Activated naive CD4-positive, alpha-beta T cell (primary cell): ENCODE data around the gene SPATA33.
A peak's percentile ranks its signal among the peaks of the same experiment; 100 is the strongest.

Source experiments
- DNase-seq, 4 experiments: peaks; one replicate each; lab custom pipeline; 2025; lab: John Stamatoyannopoulos, UW

Gene SPATA33

DNA sequence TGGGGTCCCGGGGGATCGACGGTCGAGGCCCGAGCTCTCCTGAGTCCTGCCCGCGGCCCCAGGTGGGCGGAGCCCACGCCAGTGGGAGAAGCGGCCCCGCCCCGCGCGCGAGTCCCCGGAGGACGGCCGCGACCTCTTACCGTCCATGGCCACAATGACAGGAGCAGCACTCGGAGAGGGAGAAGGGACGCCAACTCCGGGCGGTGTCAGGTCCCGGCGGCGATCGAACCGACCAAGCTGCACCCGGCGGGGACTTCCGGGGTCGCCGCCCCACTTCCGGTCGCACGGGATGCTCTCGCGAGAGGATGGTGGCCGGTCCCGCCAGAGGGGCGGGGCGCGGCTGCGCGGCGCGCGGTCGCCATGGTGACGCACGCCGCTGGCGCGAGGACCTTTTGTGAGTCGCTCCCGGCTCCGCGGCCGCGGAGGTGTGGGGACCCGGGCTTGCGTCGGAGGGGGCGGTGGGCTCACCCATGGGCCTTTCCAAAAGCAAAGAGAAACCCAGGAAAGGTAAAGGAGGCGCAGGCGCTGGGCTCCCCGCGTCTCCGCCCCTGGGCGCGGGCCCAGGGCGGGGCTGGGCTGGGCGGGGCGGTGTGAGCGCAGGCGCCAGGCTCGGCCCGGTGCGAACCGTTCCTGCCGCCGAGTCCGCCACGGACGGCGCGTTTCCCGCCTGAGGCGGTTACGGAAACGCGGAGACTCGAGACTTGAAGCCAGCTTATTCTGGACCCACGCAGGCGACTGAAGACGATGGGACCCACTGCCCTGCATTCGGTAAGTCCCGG, at the start of gene SPATA33, which contains the start of gene CHMP1A:
Gene SPATA33 (plus strand): TSS at position 395 of the 779 bp plus-strand sequence. CDS start 76 bp downstream, at position 471.
Gene CHMP1A (minus strand): TSS at position 267 of the 779 bp plus-strand sequence. CDS start 120 bp downstream, at position 147.
- DNase-seq: peak; percentile 85 to 92 (median 88)

DNA sequence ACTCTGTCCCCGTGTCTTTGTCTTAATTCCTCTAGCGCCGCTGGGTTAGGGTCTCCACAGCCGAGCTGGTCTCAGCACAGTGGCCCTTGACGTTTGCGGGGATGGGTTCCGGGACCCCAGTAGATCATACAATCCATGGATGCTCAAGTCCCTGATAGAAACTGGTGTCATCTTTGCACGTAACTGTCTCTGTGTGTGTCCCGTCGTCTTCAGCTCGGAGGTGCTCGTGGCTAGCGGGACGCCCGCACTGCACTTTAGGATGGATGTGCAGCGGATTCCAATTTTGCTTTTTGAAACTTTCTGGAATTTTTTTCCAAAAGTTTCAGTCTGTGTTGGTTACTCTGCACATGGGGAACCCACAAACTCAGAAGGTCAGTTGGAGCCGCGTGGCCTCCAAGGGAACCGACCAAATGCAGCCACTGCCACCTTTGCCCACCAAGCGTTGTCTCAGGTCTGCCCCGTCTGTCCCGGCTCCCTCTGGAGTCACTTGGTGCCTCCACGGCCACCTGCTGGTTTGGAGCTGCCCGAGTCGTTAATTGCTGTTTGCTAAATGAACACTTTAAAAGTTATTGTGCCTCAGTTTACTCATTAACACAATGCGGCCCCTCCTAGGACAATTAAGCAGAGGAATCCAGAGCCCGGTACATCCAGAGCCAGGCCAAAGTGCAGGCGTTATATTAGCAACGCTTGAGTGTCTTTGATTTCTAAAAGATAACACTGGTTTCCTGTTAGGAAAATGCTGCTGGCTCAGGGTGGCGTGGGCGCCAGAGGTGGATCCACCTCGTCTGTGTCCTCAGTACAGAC, 49.5 kb upstream of the SPATA33 start:
- no peak for DNase-seq

DNA sequence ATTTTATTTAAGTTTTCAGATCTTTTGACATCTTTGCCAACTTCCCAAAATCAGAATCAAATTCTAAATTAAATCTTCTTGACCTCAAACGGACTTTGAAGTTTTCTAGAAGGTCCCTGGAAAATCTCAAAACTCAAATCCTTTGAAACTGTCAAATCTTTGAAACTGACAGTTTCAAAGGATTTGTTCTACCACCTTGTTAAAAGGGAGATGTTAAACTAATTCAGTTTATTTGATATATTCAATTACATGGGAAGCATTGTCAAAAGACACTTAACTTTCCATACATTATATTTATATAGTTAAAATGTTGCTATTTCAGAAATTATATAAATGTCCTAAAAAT, 47.6 kb upstream of the SPATA33 start:
- DNase-seq: no peak

DNA sequence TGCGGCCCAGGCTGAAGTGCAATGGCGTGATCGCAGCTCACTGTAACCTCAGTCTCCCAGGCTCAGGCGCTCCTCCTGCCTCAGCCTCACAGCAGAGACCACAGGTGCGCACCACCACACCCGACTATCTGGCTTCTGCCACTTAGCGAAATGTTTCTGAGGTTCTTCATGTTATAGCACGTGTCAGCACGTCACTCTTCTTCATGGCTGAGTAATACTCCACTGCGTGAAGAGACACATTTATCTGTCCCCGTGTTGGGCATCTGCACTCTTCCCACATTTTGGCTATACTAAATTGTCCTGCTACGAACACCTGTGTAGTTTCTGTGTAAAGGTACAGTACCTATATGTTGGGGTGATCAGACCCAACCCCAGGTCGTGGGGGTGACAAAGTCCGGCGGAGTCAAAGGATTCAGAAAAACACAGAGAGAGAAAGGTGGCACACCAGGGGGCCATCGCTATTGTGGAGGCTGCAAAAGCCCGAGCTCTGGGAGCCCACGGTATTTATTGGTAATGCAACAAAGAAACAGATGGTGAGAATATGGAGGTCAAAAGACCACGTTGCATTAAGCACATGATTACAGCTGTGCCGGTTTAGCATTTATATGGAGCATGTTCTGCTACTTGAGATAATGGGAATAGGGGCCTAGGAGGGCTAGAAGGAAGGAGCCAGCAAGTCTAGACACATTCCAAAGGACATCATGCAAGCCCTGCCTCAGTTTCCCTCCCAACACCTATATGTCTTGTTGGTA, 45.0 kb upstream of the SPATA33 start:
- DNase-seq: no peak

DNA sequence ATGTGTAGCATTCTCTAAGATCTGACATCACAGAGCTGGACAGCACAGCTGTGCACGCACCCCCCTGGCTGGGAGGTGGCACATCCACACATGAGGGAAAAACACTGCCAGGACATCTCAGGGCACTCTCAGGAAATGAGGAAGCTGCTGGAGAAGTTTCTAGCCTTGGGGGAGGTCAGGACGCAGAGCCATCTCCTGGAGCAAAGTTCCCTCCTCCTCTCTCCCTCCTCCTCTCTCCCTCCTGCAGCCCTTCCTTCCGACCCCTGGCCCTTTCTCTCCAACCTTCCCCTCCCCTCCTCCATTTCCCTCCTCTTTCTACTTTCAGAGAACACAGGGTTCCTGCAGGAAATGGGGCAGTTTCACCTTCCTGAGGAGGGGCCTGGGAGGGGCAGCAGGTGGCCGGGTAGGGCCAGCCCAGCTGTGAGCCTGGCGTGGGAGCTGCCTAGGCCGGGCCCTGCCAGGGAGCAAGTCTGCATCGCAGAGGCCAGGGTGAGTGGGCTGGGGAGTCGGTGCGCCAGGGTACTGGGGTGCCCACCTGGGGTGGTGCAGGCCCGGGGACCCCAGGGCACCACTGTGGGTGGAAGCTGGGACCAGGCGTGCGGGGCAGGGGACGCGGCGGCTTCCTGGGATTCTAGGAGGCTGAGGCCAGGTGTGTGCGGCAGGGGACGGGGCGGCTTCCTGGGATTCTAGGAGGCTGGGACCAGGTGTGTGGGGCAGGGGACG, 44.2 kb upstream of the SPATA33 start, which contains the start of gene DPEP1:
Gene DPEP1 (plus strand): TSS at position 412 of the 723 bp plus-strand sequence. CDS start 16,769 bp downstream, outside the sequence.
- no peak for DNase-seq

DNA sequence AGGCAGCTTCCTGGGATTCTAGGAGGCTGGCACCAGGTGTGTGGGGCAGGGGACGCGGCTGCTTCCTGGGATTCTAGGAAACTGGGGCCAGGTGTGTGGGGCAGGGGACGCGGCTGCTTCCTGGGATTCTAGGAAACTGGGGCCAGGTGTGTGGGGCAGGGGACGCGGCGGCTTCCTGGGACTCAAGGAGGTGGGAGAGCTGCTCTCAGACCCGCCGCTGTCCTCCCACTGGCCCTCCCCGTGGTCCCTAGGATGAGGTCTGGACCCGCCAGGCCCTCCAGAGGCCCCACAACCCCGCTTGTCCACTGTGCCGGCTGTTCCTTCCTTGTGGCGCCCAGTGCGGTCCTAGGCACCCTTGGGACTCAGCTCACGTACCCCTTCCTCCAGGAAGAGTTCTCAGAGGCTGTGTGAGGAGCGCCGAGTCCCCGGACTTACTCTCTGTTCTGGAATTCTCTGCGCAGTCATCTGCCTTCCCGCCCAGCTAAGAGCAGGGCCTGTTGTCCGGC, 43.6 kb upstream of the SPATA33 start:
- DNase-seq: no peak

DNA sequence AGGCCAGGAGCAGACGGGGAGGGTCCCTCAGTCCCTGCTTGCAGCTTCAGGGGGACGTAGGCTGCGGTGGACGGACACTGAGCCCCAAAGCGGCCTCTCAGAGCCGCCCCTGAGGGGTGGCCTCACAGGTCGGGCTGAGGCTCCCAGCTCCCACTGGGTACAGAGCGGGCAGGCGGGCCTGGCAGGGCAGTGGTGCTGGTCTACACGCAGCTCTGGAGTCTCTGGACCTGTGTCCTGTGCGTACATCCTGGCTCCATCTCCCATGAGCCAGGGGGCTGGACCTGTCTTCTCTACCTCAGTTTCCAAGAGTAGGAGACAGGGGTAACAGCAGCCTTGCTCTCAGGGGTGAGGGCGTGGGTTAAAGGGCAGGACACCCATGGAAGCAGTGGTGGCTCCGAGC, 42.5 kb upstream of the SPATA33 start:
- no peak for DNase-seq

DNA sequence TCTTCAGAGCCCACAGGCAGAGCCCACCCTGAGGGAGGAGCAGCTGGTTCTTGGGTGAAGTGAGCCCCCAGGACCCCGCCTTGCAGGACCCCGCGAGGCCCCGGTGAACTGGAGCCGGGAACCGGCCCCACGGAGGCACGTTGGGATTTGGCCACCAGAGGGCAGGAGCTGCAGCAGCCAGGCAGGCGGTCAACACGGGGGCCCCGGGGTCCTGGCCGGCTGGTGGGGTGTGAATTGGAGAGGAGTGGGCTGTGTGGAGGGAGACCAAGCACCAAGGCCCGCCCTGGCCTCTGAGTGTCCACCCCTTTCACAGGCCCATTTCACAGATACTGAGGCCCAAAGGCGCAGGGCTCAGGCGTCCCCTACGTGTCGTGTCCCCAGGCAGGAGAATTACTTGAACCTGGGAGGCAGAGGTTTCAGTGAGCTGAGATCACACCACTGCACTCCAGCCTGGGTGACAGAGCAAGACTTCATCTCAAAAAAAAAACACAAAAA, 42.0 kb upstream of the SPATA33 start:
- peak in 2 of 4 experiments; percentile 18 to 35 for DNase-seq

DNA sequence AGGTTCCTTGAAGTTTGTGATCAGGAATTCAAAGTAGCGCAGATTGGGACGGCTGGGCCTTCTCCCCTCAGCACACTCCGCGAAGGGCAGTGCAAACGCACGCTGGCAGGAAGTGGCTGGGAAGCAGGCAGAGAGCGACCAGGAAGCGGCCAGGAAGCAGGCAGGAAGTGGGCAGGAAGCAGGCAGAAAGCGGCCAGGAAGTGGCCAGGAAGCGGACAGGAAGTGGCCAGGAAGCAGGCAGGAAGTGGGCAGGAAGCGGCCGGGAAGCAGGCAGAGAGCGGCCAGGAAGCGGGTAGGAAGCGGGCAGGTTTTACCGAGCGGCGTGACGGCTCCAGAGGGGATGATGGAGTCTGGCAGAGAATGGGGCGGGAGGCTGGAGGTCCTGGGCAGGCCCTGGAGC, 41.0 kb upstream of the SPATA33 start:
- DNase-seq: no peak

DNA sequence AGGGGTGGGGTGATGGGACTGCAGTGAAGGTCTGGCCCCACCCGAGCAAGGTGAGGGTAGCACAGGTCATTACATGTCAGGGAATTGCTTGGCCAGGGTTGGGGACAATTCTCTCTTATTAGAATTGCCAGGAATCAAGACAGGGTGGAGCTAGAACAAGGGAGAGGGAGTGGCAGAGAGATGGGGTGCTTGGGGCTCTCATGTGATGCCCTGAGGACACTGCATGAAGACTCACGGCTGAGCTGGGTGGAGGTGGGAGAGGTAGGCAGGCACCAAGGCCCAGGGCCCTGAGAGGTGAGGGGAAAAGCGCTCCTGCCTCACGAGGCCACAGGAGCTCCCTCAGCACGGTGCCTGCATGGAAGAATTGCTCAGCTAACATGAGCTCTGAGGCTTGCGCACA, 40.6 kb upstream of the SPATA33 start:
- DNase-seq: no peak

DNA sequence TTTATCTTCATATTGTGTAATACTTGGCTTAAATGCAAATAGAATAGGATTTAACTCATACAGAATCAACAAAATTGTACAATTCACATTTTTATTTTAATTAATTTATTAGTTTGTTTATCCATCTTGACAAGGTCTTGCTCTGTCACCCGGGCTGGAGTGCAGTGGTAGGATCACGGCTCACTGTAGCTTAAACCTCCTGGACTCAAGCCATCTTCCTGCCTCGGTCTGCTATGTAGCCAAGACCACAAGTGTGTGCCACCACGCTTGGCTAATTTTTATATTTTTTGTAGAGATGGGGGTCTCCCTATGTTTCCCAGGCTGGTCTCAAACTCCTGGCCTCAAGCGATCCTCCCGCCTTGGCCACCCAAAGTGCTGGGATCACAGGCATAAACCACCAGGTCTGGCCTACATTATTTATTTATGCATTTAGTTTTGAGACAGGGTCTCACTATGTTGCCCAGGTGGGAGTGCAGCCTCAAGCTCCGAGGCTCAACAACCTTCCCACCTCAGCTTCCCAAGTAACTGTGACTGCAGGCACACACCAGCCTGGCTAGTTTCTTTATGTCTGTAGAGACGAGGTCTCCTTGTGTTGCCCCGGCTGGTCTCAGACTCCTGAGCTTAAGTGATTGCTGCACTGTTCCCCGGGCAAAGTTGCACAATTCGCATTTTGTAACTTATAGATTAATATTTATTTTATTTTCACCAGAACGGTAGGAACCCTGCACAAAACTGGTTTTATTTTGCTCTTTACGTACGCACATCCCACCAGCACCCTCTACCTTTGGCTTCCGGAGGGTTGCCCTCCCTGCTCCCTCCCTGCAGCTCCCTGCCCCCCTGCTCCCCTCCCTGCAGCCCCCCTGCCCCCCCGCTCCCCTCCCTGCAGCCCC, 39.3 kb upstream of the SPATA33 start:
- DNase-seq: no peak

DNA sequence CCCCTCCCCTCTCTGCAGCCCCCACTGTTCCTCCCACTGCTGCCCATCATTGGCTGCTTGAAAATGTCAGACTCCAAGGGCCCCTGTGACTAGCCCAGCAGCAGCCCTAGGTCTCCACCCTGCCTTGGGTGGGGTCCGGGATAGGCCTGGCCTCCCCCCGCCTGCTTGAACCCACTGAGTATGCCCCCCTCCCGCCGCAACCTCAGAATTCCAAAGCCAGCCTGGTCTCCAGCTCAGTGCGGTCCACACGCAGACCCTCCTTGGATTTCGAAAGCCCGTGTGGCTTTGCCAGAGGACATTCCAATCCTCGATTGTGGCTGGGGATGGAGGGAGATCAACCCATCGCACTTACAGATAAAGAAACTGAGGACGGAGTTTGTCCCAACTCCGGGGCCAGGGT, 37.8 kb upstream of the SPATA33 start:
- no peak for DNase-seq

DNA sequence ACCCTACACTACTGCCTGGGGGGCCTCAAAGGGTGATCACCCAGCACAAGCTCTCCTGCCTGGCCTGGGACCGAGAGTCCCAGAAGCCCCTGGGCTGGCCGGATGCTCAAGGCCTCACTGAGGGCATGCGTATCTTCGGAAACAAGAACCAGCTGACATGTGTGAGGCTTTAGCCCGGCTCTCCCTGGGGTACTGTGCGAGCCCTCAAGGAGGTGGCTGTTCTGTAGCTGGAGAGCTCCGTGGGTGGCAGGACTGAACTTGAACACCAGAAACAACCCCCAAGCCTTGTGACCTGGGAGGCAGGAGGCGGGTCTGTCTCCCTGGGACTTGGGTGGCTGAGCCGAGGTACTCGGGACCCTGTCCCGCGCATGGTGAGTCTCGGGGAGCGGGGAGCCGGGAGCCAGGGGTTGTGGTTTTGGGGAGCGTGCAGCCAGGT, 37.2 kb upstream of the SPATA33 start:
- DNase-seq: no peak

DNA sequence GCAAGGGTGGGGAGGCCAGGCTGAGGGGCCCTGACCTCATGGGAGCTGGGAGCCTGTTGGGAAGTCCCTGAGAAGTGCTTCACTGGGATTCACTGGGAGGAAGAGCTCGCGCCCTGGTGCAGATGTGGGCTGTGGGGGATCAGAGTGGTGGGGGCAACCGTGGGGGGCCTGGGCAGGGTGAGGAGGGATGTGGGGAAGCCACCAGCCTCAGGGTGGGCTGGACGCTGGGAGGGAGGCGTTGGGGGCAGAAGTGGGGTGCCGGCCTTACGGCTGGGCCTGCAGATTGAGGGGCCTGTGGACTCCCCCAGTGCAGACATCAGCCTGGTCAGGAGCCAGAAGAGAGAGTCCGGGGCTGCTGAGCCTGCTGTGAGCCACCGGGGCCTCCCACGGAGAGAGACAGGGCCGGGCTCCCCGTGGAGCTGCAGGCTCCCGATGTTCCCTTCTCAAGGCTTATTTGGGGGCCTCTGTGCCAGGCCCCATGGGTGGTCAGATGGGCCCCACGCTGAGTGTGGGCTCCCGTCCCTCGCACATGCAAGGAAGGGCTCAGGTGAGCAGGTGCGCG, 36.4 kb upstream of the SPATA33 start:
- no peak for DNase-seq

DNA sequence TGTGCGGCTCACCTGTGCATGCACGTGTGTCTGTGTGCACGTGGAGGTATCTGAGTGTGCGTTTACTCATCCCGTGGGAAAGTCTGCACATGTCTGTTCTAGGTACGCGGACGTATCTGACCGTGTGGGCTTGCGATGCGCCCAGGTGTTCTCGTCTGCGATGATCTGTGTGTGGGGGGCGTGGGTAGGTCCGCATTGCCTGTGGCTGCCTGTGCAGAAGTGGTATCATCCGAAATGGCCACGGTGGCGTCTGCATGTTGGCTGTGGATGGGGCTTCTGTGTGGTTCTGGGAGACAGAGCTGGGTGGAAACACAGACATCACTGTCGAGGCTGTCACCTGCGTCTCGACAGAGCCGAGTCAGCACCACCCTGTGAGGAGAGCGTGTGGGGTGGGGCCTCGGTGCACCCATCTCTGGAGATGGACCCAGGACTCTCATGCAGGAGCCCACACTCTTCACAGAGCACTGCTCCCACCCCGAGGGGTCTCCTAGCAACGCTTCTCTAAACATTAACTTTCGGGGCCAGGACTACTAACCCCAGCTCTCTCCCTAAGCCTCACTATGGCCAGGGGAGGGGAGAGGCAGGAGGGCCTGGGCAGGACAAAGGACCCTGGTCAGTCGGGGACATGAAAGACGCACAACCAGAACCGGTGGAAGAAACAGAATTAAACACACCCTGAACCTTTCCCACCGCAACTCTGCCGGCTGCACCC, 35.8 kb upstream of the SPATA33 start:
- no peak for DNase-seq

DNA sequence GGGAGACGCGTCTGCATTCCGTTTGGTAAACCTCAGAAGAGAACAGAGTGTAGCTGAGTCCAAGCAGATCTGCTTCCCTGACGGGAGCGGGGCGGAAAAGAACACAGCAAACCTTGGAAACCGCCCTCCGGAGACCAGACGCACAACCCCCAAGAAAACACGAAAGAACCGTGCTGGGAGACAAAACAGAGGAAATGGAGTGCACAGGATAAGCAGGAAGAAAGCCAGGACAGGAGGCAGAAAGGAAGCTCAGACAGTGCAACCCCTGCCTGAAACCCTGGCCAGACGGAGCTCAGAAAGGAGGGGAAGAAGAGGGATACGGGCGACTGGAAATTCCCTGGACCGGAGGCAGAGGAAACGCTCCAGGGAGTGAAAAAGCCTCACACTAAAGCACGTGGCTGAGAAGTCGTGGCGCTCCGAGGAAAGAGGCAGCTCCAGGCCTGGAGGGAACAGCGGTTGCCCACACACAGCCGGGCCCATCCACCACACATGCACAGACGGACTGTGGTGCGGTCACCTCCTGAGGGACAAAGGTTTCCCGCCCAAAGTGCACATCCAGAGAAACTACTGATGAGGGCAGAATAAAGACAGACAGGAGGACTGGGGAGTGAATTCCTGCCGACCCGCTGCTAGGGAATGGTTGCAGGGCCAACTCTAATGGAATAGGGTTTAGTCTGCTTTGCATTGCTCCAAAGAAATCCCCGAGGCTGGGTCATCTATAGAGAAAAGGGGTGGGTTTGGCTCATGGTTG, 34.0 kb upstream of the SPATA33 start:
- no peak for DNase-seq

DNA sequence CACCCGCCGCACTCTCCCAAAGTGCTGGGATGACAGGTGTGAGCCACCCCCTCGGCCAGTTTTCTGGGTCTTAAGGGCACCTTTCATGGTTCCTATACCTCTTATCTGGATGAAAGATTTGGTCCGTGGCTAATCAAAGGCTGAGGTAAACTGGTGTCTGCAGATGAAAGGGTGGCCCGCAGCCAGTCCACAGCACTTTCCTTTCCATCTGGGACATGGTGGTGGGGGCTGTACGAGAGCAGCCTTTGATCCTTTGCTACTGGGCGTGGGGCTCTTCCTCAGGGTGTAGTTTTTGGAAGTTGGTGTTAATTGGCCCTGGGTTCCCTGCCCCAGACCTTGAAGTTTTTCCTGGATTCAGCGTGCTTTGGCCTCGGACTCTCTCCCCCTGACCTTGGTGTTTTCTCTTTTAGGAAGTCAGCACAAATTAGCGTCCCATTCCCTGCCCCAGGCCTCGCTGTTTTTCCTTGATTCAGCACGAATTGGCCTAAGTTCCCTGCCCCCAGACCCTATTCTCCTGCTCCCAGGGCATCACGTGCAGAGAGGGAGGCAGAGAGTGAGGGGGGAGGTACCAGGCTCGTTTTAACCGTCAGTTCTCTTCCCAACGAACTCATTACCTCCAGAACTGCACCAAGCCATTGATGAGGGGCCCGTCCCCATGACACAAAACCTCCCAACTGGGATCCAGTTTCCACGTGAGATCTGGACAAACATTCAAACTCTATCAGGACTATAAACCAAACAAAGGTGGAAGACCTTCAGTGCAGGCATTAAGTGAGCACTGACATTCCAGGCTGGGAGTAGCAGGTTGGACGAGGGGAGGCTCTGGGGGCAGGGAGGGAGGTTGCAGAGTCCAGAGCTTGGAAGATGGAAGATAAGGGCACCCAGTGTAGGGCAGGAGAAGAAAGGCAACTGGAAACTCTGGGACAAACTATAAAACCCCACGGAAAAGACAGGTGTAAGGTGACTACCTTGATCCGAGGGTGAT, 32.6 kb upstream of the SPATA33 start:
- no peak for DNase-seq
